ENCODE data around the gene CDH13. TPM values are rescaled to one million over a fixed set of nuclear protein-coding genes. Genes with fewer than 3 reads are reported as not detected.

CDH13 gene
- total RNA-seq, 4 donors from 2014 or later: 2.0 to 6.6 (median 4.1) TPM; not detected in 1

DNA sequence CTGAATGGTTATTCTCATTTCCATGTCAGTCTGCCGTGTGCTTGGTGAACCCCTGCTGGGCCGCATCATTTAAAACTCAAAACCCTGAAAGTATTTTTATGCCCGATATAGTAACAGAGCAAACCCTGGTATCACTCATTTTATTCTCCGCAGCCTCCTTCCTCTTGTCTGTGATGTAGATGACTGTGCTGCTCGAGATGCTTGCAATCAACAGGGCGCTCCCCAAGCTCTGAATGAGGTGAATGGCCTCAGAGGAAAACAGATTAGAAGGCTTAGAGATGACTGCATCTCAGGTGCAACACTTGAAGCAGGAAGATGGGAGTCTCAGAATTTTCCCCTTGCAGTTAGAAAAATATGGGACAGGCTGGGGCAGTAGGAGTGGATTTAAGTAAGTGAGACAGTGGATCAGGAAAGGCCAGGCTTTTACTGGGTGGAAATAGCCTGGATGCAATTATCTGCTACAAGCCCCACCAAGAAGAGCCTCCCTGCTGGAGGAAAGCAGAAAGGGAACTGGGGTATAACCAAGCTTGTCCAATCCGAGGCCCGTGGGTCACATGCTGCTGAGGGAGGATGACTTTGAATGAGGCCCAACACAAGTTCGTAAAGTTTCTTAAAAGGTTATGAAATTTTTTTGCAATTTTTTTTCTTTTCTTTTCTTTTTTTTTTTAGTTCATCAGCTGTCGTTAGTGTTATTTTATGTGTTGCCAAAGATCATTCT lies 166.9 kb downstream of the CDH13 start:
- H3K27ac ChIP-seq: no peak overlapping the region
- no peaks in the 10 kb centered on the region for H3K36me3 ChIP-seq
- TF ChIP-seq POLR2A (IDR thresholded peaks at IDR 0.05): no peak
- TF ChIP-seq, protein P1, sequence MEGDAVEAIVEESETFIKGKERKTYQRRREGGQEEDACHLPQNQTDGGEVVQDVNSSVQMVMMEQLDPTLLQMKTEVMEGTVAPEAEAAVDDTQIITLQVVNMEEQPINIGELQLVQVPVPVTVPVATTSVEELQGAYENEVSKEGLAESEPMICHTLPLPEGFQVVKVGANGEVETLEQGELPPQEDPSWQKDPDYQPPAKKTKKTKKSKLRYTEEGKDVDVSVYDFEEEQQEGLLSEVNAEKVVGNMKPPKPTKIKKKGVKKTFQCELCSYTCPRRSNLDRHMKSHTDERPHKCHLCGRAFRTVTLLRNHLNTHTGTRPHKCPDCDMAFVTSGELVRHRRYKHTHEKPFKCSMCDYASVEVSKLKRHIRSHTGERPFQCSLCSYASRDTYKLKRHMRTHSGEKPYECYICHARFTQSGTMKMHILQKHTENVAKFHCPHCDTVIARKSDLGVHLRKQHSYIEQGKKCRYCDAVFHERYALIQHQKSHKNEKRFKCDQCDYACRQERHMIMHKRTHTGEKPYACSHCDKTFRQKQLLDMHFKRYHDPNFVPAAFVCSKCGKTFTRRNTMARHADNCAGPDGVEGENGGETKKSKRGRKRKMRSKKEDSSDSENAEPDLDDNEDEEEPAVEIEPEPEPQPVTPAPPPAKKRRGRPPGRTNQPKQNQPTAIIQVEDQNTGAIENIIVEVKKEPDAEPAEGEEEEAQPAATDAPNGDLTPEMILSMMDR (IDR thresholded peaks at IDR 0.05): no peak

DNA sequence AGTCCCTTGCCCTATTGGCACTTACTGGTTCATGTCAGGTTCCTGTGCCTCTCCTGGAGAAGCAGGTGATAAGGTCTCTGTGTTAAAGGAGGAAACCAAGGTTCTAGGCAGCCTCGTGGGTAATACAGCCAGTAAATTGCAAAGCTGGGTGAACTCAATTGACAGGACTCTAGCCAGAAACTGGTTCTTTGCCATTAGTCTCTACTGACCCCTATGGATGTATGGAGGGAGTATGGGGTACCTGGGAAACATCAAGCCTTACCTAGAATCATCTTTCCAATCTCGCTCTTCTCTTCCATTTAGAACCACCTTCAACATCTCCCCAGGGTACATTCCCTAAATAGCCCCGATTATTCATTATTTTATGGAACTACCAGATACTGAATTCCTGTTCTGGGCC lies 169.3 kb downstream of the CDH13 start:
- Histone ChIP-seq H3K27ac (no peak overlapping the region), H3K4me3 (no peak overlapping the region), H3K9me3 (no peaks in the 10 kb centered on the region), H3K4me1 (no peaks in the 10 kb centered on the region), H3K27me3 (no peaks in the 10 kb centered on the region), H3K36me3 (no peaks in the 10 kb centered on the region)
- DNase-seq: no peak
- TF ChIP-seq, protein P1 (IDR thresholded peaks at IDR 0.05): peak in 1 of 6 experiments; percentile 13
- TF ChIP-seq POLR2A (IDR thresholded peaks at IDR 0.05): no peak

More for the DNA sequence above, 166.9 kb downstream of the CDH13 start:
- Histone ChIP-seq H3K4me1 (no peaks in the 10 kb centered on the region), H3K4me3 (no peak overlapping the region), H3K9me3 (no peaks in the 10 kb centered on the region), H3K27me3 (no peaks in the 10 kb centered on the region)
- DNase-seq: no peak

DNA sequence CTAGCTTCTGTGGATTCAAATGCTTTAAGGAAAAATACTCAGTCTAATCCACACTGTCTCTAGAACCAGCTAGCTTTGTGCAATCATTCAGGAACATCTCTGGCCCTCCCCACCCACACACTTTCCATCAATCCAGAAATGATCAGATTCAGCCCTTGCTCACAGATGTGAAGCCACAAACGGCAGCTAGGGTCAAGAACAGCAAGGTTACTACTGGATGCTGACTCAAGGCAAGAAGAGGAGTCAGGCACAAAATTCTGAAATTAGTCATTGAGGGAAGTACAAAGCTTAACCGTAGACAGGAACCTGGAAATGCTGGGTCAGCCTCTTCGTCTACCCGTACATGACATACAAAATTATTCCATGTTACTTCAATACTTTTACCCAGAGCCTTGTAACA lies 174.6 kb downstream of the CDH13 start:
- no peaks in the 10 kb centered on the region for H3K9me3 ChIP-seq
- no peaks in the 10 kb centered on the region for H3K27me3 ChIP-seq
- no peaks in the 10 kb centered on the region for H3K36me3 ChIP-seq
- no peak for DNase-seq
- TF ChIP-seq POLR2A (IDR thresholded peaks at IDR 0.05): no peak
- TF ChIP-seq, protein P1 (IDR thresholded peaks at IDR 0.05): no peak
- H3K4me1 ChIP-seq: no peaks in the 10 kb centered on the region
- no peak overlapping the region for H3K4me3 ChIP-seq
- no peak overlapping the region for H3K27ac ChIP-seq

- no peak overlapping the region for H3K4me3 ChIP-seq
- TF ChIP-seq POLR2A (IDR thresholded peaks at IDR 0.05): no peak
- TF ChIP-seq, protein P1 (IDR thresholded peaks at IDR 0.05): no peak
Measured at GRCh38 chr16:82805866-82806265, 179.1 kb downstream of the CDH13 start.

GRCh38 chr16:82807311-82807710 lies 180.5 kb downstream of the CDH13 start:
- no peak overlapping the region for H3K27ac ChIP-seq
- H3K4me3 ChIP-seq: no peak overlapping the region
- no peak for TF ChIP-seq POLR2A (IDR thresholded peaks at IDR 0.05)
- TF ChIP-seq, protein P1 (IDR thresholded peaks at IDR 0.05): no peak
- H3K27me3 ChIP-seq: no peaks in the 10 kb centered on the region
- H3K4me1 ChIP-seq: no peaks in the 10 kb centered on the region
- H3K36me3 ChIP-seq: no peaks in the 10 kb centered on the region
- no peaks in the 10 kb centered on the region for H3K9me3 ChIP-seq
- no peak for DNase-seq

More at GRCh38 chr16:82805866-82806265, 179.1 kb downstream of the CDH13 start:
- Histone ChIP-seq H3K36me3 (no peaks in the 10 kb centered on the region), H3K27me3 (no peaks in the 10 kb centered on the region), H3K27ac (no peak overlapping the region), H3K9me3 (no peaks in the 10 kb centered on the region), H3K4me1 (no peaks in the 10 kb centered on the region)
- no peak for DNase-seq

Measured in Peyer's patch (tissue), 4 donors.